CD4-positive, alpha-beta T cell treated with Interleukin-17A for 1 hour (primary cell): ENCODE results near the gene CCNK.

ENCODE experiments used
- DNase-seq: peaks from one replicate; pipeline ENCODE4 v3.0.0-alpha.2; 2020

CCNK gene

DNA sequence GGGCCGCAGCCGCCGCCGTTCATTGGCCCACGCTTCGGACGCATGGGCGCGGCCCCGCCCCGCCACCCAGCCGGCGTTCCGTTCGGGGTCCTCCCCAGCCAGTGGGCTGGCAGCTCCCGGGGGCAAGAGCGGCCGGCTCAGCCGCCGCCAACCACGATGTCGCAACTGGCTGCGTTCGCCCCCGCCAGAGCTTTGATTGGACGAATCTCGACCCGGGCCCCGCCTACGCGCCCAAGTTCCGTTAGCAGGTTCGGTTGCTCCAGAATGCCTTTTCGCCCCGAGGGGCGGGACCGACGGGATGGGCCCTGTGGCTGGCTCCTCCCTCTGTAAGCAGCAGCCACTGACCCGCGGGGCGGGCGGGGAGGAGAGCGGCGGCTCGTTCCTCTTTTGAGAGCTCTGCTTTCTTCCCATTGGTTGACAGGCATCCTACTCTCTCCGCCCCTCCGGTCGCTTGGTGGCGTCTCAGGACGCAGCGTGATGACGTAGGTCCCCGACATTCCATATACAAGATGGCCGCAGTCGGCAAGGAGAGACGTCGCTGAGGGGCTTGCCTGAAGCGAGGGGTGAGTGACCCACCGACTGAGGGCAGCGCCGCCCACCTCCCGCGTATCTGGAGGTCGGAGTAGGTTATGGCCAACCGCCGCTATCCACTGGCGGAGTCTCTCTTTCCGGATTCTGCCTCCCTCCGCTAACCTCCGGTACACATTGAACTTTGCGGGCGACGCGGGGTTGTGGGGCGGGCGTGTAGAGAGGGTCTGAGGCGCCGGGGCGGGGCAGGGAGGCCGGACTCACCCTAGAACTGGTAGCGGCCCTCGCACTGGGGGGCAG lies at the start of gene CCNK:
CCNK (plus strand) TSS at position 493 of the 828 bp plus-strand sequence. CDS start 11,269 bp downstream, outside the sequence.
- peak; percentile 100 for DNase-seq

DNA sequence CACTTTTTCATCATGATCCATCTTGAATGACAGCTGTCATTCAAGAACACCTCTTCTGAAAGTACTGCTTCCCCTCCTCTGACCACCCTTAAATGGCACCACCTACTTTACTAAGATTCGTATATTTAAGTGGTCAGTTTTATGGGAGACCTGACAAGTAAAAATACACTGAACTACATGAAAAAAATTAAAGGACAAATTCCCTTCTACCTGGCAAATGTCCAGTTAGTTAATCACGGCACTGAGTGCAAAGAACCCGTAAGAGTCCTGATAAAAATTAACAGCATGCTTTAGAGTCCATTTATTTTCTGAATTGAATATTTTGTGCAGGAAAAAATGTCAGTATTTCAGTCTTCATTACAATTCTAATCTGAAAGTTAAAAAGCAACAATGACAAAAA lies 49.2 kb upstream of the CCNK start:
- no peak for DNase-seq

DNA sequence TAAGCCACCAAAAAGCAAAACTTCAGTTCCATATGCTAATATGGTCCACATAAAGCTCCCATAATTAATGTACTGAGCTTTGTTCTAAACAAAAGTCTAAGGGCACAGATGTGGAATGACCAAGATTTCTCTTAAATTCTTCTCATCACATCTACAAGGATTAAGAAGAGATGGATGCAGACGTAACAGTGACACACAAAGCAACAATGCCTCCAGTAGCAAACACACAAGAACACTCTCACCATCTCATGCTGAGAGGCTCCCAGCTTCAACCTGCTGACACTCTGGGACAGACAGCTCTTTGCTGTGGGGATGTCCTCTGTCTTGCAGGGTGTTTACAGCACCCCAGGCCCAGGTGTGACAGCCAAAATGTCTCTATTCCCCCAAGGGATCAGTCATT lies 48.7 kb upstream of the CCNK start:
- DNase-seq: no peak

DNA sequence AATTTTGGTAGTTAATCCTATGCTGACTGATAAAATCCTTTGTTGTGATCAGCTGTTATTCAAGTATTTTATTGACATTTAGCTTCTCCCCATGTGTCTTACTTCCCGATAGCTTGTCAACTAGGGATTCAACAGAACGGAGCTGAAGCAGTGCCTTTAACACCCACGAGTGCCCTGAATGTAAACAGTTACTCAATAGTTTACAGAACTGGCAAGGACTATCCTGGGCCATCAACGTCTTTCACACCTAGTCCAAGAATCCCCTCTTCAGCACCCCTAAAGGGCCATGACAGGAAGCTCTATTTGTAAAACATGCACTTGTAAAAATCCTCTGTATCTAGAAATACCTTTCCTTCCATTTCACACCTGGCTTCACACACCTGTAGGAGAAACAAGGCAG lies 45.9 kb upstream of the CCNK start:
- no peak for DNase-seq

DNA sequence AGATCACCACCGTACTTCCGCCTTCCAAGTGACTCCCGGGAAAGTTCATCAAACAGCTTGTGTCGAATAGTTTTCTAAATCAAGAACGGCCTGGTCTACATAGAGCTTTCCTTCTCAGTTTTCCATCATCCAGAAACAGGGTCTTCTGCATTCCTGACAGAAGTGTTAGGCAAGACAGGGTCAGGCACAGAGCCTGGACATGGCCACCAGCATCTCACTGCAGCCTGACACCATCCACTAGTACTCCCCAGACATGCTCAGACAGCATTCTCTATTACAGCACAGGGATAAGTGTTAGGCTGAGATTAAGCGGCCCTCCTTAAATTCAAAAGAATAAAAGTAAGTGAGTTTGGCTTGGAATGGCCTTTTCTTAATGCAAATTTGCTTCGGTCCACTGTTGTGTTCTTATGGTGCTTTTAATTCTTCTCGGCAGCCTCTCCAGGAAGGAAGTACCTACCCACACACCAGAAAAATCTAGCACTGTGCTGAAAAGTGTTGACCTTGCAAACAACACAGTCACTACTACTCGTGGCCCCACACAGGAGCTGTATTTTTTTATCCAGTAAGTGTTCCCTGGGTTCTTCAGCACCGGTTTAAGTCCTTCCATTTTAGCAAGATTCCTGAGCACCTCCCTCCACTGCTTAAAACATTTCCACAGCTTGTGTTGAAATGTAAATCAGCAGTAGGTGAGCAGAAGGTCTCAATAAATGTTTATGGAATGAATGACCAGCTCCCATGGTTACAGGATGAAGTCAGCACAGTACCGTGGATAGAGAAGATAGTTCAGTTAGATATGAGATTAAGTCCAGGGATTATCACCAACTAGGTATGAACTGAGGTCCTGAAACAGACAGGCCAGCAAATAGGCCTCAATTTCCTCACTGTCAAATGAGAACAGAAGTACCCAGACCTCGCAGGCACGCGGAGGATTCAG lies 44.7 kb upstream of the CCNK start:
- peak; percentile 41 for DNase-seq

DNA sequence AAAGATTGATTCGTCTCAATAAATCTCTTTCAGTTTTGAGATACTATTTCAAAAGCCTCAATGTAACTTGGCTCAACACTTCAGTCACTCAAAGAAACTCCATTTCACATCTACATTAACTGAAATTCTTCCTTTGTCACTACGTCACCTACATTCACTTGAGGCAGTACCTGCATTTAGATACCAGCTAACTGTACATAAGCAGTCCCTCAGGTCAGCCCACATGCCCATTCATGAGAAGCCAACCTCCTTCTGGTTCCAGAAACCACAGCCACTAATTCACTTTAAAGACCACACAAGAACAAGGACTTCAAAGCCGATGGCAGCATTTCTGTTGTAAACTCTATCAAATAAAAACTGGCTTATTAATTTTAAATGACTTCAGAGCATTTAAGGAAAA lies 43.5 kb upstream of the CCNK start:
- DNase-seq: no peak

DNA sequence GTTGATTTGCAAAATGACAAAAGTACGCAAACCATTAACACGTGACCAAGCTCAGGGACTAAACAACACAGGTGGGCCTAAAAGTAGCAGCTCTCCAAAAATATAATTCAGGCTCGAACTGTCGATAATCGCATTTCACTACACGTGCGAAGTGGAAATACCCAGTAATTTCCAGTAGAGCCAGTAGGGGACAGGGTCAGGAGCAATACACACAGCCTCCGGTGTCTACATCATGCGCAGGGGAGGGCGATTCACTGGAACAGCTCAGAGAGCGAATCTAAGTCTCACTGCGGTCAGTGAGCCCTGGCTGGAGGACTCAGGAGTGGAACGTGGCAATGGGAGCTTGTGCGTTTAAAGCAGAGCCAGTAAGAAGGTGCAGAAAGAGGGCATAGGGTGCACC lies 40.9 kb upstream of the CCNK start:
- no peak for DNase-seq

DNA sequence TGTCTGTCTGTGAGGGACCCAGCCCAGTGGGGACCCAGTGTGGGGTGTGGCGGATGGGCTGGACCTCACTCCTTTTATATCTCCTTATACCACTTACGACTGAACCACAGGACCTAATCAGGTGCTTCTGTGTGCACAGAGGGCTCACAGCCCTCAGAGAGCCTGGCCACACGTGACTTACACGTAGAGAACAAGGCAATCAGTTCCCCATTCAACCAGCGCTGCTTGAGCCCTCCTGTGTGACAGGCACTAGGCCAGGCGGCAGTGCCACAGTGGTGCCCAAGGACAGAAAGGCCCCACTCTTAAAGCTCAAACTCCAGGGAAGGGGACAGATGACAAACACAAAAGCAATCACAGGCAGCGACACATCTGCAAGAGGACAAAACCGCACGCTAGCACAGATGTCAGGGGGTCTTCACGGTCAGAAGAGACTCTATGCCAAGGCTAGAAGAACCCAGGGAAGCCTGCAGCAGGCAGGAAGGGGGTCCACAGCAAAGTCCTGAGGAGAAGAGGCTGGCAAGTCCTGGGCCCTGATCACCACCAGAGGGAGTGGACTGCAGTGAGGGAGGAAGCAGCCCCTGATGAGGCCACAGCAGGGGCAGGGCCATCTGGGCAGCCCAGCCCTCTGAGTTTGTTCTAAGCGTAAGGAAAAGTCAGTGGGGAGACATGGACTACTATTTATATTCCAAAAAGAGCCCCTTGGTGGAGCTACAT lies 39.9 kb upstream of the CCNK start:
- DNase-seq: no peak

DNA sequence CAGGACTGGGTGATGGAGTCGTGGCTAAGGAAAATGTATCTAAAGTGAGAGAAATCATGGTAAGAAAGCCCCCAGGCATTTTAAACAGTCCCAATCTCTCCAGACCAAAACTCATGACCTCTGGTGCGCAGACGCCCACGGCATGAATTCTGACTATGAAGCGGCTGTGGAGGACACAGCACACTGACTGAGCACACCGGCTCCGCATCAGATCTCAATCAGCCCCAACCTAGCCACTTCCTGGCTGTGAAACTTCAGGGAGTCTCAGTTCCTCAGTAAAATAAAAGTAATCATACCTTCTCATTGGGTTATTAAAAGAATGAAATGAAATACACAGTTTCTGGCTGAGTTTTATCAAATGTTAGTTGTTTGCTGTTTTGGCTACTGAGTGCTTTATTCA lies 39.3 kb upstream of the CCNK start:
- no peak for DNase-seq

DNA sequence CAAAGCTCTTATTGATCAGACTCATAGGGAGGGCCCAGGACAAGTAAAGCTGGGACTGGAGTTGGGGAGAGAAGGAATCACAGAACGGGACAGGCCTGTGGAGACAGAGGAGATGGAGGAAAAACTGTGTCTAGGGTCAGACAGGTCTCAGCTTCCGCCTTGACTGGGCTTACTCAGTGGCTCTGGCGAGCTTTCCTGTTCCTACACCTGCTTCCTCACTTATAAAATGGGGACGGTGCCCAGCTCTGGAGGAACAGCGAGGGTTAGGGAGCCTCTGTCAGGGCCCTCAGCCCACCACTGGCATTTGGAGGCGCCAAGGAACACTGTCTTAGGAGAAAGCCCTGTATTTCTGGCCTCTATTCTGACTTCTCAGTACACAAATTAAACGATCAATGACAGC lies 35.3 kb upstream of the CCNK start:
- DNase-seq: no peak

DNA sequence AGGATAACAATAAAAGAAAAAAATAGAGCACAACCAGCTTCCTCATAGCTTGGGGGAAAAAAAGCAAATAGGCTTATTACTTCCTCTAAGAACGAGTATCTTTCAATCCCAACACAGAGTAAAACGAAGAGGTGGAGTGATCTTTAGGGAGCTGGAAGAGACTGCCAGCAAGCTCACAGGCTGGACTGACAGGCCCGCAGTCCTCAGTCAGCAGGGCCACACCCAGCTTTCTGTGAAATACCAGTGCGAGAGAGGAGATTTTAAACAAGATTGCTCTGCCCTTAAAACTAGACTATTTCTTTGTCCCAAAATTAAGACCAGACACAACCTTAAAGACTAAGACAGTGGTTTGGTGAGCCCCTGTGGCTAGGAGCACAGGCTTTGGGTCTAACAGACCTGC lies 33.5 kb upstream of the CCNK start:
- DNase-seq: no peak

DNA sequence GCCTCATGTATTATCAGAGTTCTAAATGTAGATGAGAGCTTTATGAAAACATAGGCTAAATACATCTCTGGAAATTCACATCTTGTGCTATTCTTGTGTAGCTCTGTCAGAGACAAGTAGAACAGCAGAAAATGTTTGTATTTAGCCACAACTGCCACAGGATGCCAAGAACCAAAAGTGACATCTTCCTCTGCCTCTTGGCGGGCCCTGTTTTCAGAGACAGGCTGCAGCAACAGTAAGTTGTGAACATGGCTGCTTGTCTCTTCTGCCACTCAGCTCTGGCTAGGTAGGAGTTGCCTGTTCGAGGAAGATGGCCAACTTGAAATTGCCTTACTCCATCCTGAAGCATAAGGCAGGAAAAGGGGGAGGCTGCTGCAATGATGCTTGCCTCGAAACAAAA lies 30.9 kb upstream of the CCNK start:
- DNase-seq: no peak

DNA sequence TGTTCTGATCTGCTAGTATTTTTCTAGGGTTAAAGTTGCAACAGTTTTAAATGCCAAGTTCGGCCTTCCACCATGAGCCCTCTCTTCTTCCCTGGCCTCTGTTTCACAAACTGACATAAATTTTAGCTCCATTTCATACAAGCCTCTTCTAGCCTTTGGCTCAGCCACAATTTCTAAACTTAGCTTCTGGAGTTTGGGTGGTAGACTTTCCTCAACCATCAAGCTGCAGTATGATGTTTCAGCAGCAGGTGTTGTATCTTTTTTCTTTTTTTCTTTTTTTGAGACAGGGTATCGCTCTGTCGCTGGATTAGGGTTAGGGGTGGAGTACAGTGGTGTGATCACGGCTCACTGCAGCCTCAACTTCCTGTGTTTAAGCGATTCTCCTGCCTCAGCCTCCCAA lies 30.0 kb upstream of the CCNK start:
- DNase-seq: no peak

DNA sequence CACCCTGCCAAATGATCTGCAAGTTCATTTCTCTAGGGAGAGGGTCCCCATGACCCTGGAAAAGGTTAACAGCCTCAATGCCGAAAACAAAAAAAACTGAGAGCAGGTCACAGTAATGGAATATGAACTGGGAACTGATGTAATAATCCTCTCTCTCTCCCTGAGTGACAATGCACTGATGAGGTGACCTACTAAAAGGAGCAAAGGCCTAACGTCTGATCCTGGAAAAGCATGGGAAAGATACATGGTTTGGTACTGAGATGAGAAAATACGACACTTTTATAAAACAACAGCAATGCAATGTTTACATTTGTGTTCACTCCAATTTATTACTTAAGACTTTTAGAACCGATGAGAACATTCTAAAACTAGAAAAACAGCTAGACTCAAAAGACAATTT lies 28.2 kb upstream of the CCNK start:
- DNase-seq: no peak

DNA sequence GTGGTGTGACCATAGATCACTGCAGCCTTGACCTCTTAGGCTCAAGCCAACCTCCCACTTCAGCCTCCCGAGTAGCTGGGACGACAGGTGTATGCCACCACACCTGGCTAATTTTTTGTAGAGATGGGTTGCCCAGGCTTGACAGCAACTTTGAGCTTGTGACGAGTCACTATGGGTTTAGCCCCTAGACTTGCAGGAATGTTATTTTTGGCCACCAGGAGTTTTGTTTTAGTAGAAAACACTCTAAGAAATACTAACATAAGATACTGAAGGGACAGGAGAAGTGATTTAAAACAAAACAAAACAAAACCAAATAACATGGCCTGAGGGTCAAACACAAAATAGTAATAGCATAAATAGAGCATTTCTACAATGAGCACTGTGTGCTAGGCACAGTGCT lies 27.0 kb upstream of the CCNK start:
- DNase-seq: no peak

DNA sequence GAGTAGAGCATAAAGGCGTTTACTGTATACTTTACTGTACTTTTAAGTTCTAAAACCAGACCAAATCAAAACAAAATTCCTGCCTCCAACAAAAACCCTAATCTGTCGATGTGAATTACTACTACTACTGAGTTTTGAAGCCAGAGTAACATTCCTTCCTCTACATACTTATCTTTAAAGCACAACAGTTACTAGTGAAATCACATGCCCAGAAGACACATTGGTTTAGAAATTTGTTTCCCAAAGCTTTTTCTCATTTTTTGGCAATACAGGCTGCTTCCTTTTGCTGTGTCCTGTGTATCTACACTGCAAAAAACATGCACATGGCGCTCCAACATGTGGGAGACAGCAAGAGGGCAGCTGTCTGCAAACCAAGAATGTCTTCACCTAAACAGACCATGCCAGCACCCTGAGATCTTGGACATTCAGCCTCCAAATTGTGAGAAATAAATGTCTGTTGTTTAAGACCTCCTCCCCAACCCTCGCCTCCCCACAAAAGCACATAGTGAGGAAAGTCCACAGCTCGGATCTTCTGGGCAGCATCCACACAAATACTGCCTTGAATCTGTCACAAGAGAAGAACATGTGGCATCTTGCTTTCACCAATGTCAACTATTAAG lies 21.6 kb upstream of the CCNK start:
- DNase-seq: no peak

DNA sequence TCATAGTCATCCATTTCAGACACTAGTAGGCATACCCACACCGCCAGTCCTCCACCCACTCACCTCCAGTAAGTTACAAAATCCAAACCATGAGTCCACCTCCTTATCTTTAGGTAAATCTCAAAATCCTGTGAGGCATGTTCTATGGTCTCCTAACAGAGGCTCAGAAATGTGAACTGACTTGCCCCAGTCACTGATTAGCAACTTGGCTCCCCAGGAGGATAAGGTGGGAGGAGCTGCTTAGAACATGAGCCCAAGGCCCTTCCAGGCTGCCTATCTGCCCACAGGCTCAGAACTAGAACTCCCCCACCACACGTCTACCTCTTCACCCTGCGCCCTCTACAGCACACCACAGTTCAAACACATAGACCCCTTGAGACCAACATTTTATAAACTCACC lies 20.4 kb upstream of the CCNK start:
- no peak for DNase-seq

DNA sequence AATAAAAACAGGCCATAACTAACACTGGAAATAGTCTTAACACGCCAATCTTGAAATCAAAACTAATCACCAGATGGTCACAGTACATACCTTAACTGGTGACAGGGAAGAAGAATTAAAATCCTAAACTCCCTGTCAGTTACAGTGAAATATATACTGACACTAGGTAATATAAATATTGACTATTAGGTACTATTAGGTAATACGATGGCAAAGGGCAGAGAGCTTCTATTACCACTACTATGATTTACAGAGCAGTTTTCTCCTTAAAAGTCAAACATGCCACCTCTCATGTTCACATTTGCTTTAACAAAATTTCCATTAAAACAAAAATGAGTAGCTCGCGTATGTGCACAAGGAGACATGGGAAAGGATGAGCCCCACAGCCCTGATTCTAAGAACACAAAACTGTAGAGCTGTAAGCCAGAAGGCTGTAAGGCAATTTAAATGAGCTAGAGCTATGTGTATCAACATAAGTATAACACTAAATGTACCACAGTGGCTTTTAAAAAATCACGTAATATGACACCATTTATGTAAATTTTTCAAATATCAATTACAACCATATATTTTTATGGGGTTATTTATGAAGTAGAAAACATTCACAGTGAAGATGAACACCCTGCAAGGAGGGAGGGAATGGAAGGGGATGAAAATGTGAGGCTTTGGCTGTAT lies 19.7 kb upstream of the CCNK start:
- no peak for DNase-seq

DNA sequence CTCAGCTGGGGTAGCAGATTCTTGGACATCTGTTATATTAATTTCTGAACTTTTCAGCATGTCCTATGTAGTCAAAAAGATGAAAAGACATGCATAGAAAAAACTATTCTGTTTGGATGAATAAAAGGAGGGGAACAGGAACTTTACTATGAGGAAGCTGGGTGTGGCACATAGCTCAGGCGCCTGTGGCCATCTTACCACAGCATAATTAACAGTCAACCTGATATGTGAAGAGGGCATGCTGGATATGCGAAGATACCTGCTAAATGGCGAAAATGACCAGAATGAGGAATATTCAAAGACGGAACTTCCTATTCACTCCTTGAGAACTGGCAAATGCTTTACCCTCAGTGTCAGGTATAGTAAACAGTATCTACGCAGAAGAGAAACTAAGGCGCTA lies 19.0 kb upstream of the CCNK start:
- no peak for DNase-seq

DNA sequence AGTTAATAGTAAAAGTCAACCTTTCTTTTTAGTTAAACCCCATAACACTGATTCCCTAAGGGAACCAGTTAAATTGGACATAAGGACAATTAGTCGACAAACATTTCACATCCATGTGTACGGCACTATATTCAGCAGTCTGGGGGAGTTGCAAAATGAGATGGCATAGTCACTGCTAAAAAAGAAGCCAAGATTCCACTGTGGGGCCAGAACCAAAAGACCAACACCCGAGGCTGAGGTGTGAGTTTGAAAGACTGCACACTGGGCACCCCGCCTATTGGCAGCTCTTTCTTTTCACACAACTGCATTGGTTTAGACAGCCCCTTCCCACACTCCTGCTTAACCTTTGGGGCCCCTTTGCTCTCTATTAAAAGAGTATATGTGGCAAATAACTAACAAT lies 17.2 kb upstream of the CCNK start:
- no peak for DNase-seq

DNA sequence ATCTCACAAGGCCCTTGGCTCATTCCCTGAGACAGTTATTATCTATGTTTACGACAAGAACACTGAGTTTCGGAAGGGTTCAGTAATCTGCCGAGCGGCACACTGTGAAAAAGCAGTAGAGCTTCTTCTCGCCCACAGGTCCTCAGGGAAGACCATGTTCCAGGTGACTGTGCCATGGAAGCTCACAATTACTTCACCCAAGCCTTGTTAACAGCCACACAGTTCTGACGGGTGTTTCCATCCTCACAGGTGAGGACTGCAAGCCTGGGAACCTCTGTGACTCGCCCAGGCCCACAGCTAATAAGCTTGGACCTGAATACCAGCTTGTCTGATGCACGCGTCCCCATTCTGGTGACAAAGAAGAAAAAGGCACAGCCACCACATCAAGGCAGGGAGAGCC lies 15.9 kb upstream of the CCNK start:
- DNase-seq: no peak

DNA sequence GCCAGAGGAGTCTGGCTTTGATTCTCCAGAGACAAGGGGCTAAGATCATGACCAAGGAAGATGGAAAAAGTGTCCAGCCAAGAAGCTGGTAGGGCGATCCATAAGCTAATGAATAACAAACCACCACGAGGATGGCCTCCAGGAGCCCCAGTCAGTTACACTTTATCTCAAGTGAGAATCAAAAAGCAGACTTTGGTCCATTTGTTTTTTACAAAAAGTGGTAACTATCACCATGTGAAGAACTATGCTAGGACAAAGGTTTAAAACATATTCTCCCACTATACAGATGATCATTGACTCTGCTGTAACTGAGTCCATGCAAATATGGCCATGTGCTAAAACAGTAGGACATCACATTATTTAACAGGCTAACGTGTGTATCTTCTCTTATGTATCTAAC lies 14.5 kb upstream of the CCNK start:
- DNase-seq: no peak
